NCI-H524 treated with DMSO at 0.1 percent for 48 hours (cell line): ENCODE measurements around the gene MICAL2.

Experiments used
- DNase-seq: peaks from one replicate; lab custom pipeline; 2025; lab: John Stamatoyannopoulos, UW

Gene MICAL2

GRCh38 chr11:12077535-12078280 is 32.7 kb upstream of the MICAL2 start:
- DNase-seq: no peak

DNA sequence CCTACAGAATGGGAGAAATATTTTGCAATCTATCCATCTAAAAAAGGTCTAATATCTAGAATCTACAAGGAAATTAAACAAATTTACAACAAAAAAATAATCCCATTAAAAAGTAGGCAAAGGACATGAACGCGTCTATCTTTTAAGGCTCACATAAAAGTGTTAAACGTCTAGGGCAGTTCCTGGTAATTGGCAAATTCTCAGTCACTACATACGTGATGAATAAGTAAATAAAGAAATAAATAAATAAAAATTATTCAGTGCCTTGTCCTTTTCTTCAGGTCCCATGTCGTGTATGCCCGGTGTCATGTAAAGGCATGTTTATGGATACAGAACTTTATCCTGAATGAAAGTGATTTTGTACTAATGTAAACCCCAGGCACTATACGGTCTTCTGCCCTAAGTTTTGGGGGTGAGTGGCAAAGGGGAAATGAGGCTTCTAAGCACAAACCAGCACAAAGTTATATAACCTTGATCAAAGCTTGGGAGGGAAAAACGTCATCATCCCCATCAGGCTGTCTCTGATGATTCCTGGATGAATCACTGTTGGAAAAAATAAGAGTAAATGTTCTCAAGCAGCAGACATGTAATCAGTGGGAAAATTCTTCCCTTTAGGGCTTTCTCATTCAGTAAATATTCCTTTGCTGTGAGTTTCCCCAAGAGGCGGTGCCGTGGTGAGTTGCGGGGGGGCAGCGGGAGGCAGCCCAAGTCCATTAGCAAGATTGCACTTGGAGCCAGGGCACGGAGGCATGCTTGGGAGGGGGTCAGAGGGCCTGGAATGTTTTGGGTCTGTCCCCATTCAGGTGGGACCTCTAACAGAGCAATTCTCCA is 30.4 kb upstream of the MICAL2 start:
- no peak for DNase-seq

GRCh38 chr11:12083380-12083779 is 27.0 kb upstream of the MICAL2 start:
- DNase-seq: no peak

GRCh38 chr11:12084256-12084655 is 26.1 kb upstream of the MICAL2 start:
- DNase-seq: no peak

DNA sequence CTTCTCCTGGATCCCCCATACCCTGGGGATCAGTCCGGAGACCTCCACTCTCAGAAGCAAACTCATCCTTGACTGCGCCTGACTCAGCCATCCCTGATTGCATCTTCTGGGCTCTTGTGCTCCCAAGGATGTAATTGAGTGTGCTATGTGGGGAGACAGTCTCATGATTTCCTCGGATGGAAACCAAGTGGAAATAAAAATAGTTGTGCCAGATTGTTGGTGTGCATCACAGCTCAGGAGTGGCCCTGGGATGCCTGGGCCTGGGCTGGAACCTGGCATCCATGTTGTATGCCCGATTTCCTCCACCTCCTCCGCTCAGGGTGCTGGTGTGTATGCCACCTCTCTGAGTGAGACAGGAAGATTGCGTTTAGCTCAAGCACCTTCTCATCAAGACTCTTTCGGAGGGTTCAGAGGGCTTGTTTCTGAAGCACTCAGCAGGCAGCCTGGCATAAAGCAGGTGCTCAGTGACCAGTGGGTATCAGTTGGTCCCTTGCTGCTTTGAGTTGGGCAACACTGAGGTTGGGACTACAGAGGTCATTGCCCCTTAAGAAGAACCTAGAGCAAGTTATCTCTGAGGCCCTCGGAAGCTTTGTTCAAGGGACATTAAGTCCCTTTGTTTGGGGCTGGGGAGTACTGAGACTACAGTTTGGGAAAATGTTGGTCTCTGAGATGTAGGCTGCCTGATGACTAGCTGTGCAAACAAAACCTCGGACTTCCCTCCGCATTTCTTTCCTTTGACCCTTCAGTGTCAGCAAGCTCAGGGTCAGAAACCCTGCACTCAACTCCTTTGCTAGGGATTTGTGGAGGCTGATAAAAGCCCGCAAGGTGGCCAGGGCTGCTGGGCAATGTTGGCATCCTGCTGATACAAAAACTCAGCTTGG is 24.8 kb upstream of the MICAL2 start:
- no peak for DNase-seq

GRCh38 chr11:12086271-12087074 is 23.9 kb upstream of the MICAL2 start:
- peak; percentile 47 for DNase-seq

DNA sequence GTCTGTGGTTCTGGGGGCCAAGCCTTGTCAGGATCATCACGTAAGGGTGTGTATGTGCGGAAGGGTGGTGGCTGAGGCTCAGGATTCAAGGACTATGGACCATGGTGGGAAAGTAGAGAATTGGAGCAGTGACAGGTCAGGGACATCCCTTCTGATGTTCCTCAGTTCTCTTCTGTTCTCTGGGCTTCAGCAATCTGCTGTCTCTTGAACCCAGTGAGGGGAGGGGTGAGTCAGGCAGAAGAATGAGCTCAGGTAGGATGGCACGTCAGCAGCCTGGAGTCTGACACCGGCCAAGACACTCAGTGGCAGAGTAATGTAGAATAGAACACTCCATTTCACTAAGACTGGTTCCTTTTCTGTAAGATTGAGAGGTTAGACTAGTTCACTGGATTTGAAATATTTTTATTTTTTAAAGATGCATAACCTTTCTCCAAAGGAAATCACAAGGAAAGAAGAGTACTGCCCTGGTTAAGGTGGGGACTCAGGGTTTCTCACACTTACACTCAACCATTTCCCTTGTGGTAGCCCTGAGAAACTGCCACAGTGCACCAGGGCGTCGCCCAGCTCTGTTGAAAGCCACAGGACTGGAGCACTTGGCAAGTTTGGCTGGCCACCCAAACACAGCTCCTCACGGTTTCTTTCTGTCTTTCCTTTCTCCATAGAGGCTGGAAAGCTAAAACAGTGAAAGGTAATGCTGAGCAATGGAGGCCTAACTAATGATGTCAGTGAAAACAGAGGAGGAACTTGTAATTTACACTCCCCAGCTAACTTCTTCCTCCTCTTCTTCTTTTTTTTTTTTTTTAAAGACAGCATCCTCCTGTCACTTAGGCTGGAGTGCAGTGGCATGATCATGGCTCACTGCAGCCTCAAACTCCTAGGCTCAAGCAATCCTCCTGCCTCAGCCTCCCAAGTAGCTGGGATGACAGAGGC is 23.1 kb upstream of the MICAL2 start:
- DNase-seq: no peak

GRCh38 chr11:12088047-12088481 is 22.3 kb upstream of the MICAL2 start:
- no peak for DNase-seq

GRCh38 chr11:12088531-12088930 is 21.9 kb upstream of the MICAL2 start:
- DNase-seq: no peak

GRCh38 chr11:12089041-12089440 is 21.3 kb upstream of the MICAL2 start:
- DNase-seq: no peak

DNA sequence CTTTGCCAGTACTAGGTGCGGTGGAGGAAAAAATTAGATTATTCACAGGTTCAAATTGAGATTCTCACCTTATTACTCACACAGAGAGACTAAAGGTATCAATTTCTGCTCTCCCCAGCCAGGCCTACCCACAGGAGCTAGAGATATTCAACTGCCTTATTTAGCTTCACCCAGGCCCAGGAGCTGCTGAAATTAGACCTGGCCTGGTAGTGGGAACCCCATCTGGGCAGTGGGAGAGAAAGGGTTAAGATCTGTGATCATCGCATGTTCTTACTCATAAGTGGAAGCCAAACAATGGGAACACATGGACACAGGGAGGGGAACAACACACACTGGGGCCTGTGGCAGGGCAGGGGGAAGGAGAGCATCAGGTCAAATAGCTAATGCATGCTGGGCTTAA is 20.9 kb upstream of the MICAL2 start:
- DNase-seq: no peak

GRCh38 chr11:12090061-12090591 is 20.3 kb upstream of the MICAL2 start:
- no peak for DNase-seq

GRCh38 chr11:12090761-12091258 is 19.6 kb upstream of the MICAL2 start:
- no peak for DNase-seq

GRCh38 chr11:12091956-12092558 is 18.3 kb upstream of the MICAL2 start:
- no peak for DNase-seq

GRCh38 chr11:12092714-12093113 is 17.7 kb upstream of the MICAL2 start:
- DNase-seq: no peak

GRCh38 chr11:12094872-12095800 is 15.3 kb upstream of the MICAL2 start:
- DNase-seq: no peak

DNA sequence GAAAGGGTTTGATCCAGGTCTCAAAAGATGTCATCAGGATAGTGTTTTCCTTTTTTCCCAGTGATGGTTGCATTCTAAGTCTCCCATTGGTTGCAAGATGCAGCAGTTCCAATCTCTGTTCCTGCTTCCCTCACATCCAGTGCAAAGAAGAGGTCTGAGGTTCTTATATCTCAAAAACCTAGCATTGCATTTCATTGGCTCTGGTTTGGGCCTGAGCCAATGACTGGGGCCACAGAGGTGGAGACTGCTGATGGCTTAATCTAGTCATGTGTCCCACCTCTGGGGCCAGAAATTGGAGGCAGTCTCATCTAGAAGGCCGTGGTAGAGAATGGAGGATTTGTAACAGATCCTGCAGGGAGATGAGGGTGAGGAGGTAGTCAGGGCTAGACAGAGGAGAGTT is 13.2 kb upstream of the MICAL2 start:
- DNase-seq: no peak

- DNase-seq: no peak
Observed at GRCh38 chr11:12098601-12099000, 11.8 kb upstream of the MICAL2 start.
